Measurements from ENCODE around the gene TTF1. TPM values are rescaled to one million over a fixed set of nuclear protein-coding genes. Genes with fewer than 3 reads are reported as not detected.

TTF1 gene
- total RNA-seq, 1 donor from 2014 or later, result 4.9 TPM

DNA sequence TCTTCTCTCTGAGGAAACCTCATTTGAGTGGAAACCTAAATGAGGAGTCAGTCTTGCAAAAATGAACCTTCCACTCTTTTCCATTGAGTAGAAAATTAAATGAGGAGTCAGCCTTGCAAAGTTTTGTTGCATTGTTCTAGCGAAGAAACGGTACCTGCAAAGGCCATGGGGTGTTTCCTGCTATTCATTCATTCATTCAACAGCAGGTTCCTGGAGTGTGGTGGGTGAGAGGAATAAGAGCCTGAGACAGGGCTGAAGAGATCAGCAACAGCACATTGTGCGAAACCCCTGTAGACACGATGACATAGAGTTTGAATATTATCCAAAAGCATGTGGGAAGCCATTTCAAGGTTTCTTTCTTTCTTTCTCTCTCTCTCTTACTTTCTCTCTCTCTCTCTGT is 37.2 kb downstream of the TTF1 start:
- H3K36me3 ChIP-seq, result no peaks in the 10 kb centered on the region
- DNase-seq (ENCODE audit: extremely low spot score in 2 of 2), result no peak
- TF ChIP-seq CTCF (IDR thresholded peaks at IDR 0.05) (no peak), POLR2A (IDR thresholded peaks at IDR 0.05) (no peak), POLR2AphosphoS5 (IDR thresholded peaks at IDR 0.05; ENCODE audit: insufficient read depth in 1 of 2, low read depth in 1 of 2) (no peak)
- intact Hi-C loops (cut with DNase I), result no loop called here
- H3K9me3 ChIP-seq, result no peaks in the 10 kb centered on the region
- H3K4me1 ChIP-seq, result no peaks in the 10 kb centered on the region
- H3K4me3 ChIP-seq, result no peak overlapping the region
- no peaks in the 10 kb centered on the region for H3K27me3 ChIP-seq
- no peak overlapping the region for H3K27ac ChIP-seq

DNA sequence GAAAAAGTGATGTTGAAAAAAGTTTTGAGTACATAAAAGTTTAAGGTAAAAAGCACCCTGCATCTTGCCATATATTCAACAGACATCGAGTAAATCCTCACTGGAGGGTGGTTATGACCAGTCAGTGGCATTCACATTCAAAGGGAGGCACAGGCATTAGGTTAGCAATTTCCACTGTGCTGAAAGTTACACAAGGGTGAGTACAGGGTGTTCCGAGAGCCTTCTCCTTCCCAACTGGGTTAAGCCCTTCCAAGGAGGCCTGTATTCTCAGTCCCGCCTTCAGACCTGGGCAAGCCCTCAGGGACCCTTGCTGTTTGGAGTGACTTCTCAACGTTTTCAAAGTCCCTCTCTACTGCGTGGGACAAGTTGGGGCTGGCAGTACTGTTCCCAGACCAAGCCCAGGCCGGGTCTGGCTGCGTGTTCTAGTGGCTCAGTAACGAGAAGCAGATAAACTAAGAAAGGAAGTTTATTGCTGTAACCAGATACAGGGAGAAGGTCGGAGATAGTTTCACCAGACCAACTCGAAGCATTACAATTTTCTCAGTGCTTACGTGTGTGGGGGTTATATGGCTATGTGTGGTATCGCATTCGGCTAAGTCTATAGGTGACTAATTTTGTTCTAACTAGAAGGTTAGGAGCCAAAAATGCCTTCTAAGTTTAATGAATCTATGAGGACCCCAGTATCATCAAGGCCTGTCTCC is 38.9 kb downstream of the TTF1 start:
- Histone ChIP-seq H3K4me1 (no peaks in the 10 kb centered on the region), H3K36me3 (no peaks in the 10 kb centered on the region), H3K27ac (no peak overlapping the region), H3K27me3 (no peaks in the 10 kb centered on the region), H3K4me3 (no peak overlapping the region), H3K9me3 (no peaks in the 10 kb centered on the region)
- intact Hi-C loops (cut with DNase I), result no loop called here
- DNase-seq (ENCODE audit: extremely low spot score in 2 of 2), result no peak
- no peak for TF ChIP-seq POLR2A (IDR thresholded peaks at IDR 0.05)
- no peak for TF ChIP-seq POLR2AphosphoS5 (IDR thresholded peaks at IDR 0.05; ENCODE audit: insufficient read depth in 1 of 2, low read depth in 1 of 2)
- no peak for TF ChIP-seq CTCF (IDR thresholded peaks at IDR 0.05)

DNA sequence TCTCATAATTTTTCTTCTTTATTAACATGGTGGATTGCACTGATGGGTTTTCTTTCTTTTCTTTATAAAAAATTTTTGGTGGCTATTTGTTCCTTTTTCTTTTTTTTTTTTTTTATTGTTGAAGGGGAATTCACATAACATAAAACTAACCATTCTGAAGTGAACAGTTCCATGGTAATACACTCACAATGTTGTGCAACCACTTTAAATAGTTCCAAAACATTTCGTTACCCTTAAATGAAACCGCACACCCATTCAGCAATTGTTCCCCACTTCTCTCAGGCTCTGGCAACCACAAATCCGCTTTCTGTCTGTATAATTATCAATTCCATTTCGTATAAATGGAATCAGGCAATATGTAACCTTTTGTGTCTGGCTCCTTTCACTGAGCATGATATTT is 40.2 kb downstream of the TTF1 start:
- TF ChIP-seq POLR2AphosphoS5 (IDR thresholded peaks at IDR 0.05; ENCODE audit: insufficient read depth in 1 of 2, low read depth in 1 of 2) (no peak), POLR2A (IDR thresholded peaks at IDR 0.05) (no peak), CTCF (IDR thresholded peaks at IDR 0.05) (no peak)
- no peak overlapping the region for H3K4me3 ChIP-seq
- intact Hi-C loops (cut with DNase I), result no loop called here
- no peaks in the 10 kb centered on the region for H3K27me3 ChIP-seq
- H3K4me1 ChIP-seq, result no peaks in the 10 kb centered on the region
- no peak overlapping the region for H3K27ac ChIP-seq
- no peak for DNase-seq (ENCODE audit: extremely low spot score in 2 of 2)
- no peaks in the 10 kb centered on the region for H3K36me3 ChIP-seq
- no peaks in the 10 kb centered on the region for H3K9me3 ChIP-seq

DNA sequence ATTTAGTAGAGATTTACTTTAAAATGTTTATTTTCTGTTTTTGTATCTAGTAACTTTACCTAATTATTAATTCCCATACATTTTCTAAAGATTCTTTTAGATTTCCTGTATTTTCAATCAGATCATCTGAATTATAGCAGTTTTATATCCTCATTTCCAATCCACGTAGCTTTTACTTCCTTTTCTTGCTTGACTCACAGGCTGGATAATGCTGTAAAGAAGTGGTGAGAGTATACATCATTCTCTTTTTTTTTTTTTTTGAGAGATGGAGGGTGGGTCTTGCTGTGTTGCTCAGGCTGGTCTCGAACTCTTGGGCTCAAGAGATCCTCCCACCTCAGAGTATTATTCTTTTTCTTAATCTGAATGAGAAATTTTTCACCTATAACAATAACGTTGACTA is 40.7 kb downstream of the TTF1 start:
- H3K4me1 ChIP-seq, result no peaks in the 10 kb centered on the region
- no peaks in the 10 kb centered on the region for H3K36me3 ChIP-seq
- H3K4me3 ChIP-seq, result no peak overlapping the region
- TF ChIP-seq POLR2A (IDR thresholded peaks at IDR 0.05) (no peak), CTCF (IDR thresholded peaks at IDR 0.05) (no peak), POLR2AphosphoS5 (IDR thresholded peaks at IDR 0.05; ENCODE audit: insufficient read depth in 1 of 2, low read depth in 1 of 2) (no peak)
- no peaks in the 10 kb centered on the region for H3K9me3 ChIP-seq
- intact Hi-C loops (cut with DNase I), result no loop called here
- DNase-seq (ENCODE audit: extremely low spot score in 2 of 2), result no peak
- no peaks in the 10 kb centered on the region for H3K27me3 ChIP-seq
- H3K27ac ChIP-seq, result no peak overlapping the region

DNA sequence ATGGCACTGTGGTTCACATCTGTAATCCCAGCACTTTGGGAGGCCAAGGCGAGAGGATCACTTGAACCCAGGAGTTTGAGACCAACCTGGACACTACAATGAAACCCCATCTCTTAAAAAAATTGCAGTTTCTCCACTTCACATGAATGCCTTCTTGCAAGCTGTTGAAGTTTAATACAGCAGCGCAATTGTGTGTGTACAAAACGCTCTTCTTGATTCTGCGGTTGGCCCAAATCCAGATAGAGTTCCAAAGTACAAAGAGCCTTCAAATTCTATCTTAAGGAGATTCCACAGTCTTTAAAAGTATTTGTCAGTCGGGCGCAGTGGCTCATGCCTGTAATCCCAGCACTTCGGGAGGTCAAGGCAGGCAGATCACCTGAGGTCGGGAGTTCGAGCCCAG is 42.6 kb downstream of the TTF1 start:
- H3K9me3 ChIP-seq, result no peaks in the 10 kb centered on the region
- intact Hi-C loops (cut with DNase I), result no loop called here
- DNase-seq (ENCODE audit: extremely low spot score in 2 of 2), result no peak
- no peaks in the 10 kb centered on the region for H3K27me3 ChIP-seq
- TF ChIP-seq POLR2A (IDR thresholded peaks at IDR 0.05), result no peak
- no peak overlapping the region for H3K4me3 ChIP-seq
- H3K36me3 ChIP-seq, result no peaks in the 10 kb centered on the region
- no peaks in the 10 kb centered on the region for H3K4me1 ChIP-seq
- no peak overlapping the region for H3K27ac ChIP-seq

Data from vagina (tissue), 2 donors.